ENCODE measurements around the gene MPDU1.

DNA sequence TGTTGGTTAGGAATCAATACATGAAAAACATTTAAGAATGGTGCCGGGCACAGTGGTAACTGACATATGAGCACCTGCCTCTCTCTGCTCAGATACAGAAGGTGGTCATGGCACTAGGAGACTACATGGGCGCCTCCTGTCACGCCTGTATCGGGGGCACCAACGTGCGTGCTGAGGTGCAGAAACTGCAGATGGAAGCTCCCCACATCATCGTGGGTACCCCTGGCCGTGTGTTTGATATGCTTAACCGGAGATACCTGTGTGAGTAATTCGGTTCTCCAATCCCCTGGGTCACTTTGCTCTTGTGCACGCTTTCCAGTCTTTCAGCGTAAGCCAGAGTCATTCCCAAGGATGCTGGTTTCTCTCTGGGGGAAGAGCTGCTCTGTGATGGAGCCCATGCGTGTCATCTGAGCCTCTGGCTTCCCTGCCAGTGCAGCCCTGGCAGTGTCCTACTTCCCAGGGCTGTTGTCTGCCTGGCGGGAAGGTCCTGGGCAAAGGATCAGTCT is 7.2 kb upstream of the MPDU1 start:
- TF ChIP-seq, protein P1, sequence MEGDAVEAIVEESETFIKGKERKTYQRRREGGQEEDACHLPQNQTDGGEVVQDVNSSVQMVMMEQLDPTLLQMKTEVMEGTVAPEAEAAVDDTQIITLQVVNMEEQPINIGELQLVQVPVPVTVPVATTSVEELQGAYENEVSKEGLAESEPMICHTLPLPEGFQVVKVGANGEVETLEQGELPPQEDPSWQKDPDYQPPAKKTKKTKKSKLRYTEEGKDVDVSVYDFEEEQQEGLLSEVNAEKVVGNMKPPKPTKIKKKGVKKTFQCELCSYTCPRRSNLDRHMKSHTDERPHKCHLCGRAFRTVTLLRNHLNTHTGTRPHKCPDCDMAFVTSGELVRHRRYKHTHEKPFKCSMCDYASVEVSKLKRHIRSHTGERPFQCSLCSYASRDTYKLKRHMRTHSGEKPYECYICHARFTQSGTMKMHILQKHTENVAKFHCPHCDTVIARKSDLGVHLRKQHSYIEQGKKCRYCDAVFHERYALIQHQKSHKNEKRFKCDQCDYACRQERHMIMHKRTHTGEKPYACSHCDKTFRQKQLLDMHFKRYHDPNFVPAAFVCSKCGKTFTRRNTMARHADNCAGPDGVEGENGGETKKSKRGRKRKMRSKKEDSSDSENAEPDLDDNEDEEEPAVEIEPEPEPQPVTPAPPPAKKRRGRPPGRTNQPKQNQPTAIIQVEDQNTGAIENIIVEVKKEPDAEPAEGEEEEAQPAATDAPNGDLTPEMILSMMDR (IDR thresholded peaks at IDR 0.05), result no peak
- TF ChIP-seq POLR2A (IDR thresholded peaks at IDR 0.05) (no peak), POLR2AphosphoS5 (IDR thresholded peaks at IDR 0.05; ENCODE audit: insufficient read depth in 1 of 2, low read depth in 1 of 2) (no peak)

All from vagina (tissue), 2 donors.